Activated B cell treated with CpG ODN at 0.5 μM for 24 hours (primary cell): Measurements from ENCODE around the gene FETUB. TPM values are rescaled to one million over a fixed set of nuclear protein-coding genes. Genes with fewer than 3 reads are reported as not detected.

Experiments
- ATAC-seq: fragments of 200-7000 bp; cut with Tn5 transposase; one replicate; pipeline ENCODE4 v1.10.0; 2021; ENCODE audit warnings: low read depth, mild to moderate bottlenecking, moderate library complexity
- CTCF ChIA-PET: fragments of 350-600 bp; sonication (Branson Sonifier 250); formaldehyde crosslinking; loops from one replicate; lab custom pipeline; 2021; ENCODE audit warnings: antibody characterized with exemption; lab: Charles Lee
- POLR2A ChIA-PET: fragments of 350-600 bp; sonication (Branson Sonifier 250); formaldehyde crosslinking; loops from one replicate; lab custom pipeline; 2021; ENCODE audit warnings: antibody characterized with exemption; lab: Charles Lee
- DNase-seq: peaks from one replicate; pipeline ENCODE4 v3.0.0; 2022
- H3K27ac Mint-ChIP-seq: one replicate; pipeline ENCODE4 v1.8.0; 2020; ENCODE audit warnings: mixed read lengths
- H3K27me3 Mint-ChIP-seq: one replicate; pipeline ENCODE4 v1.8.0; 2021; ENCODE audit warnings: mixed read lengths
- H3K36me3 Mint-ChIP-seq: one replicate; pipeline ENCODE4 v1.8.0; 2021; ENCODE audit warnings: low read depth, mixed read lengths
- H3K4me1 Mint-ChIP-seq: one replicate; pipeline ENCODE4 v1.8.0; 2021; ENCODE audit warnings: mixed read lengths
- H3K4me3 Mint-ChIP-seq: one replicate; pipeline ENCODE4 v1.8.0; 2020; ENCODE audit warnings: mild to moderate bottlenecking, mixed read lengths
- H3K9me3 Mint-ChIP-seq: one replicate; pipeline ENCODE4 v1.8.0; 2020; ENCODE audit warnings: mixed read lengths
- intact Hi-C: fragments of 100-400 bp; cut with micrococcal nuclease; formaldehyde crosslinking; loops from one replicate; pipeline ENCODE4 v1.15.1; 2024
- total RNA-seq: library from RNA; stranded (reverse); gene quantifications from 2 replicates; pipeline ENCODE4 v1.2.3, GENCODE V29; 2022
- TF ChIP-seq, protein P1 (sequence below): fragments of 200-600 bp; IDR thresholded peaks from one replicate; pipeline ENCODE4 v1.8.0; 2022; ENCODE audit warnings: antibody characterized with exemption, mild to moderate bottlenecking

Gene FETUB
- total RNA-seq, 1 donor from 2014 or later: not detected

GRCh38 chr3:186618318-186618938 lies 21.8 kb upstream of the FETUB start:
- Mint-ChIP-seq H3K27ac (no peak overlapping the region), H3K4me1 (peaks cover 16% of the 10 kb centered on the region), H3K36me3 (no peaks in the 10 kb centered on the region), H3K27me3 (peaks cover 36% of the 10 kb centered on the region), H3K9me3 (no peaks in the 10 kb centered on the region), H3K4me3 (no peak overlapping the region)
- DNase-seq: no peak
- ChIA-PET CTCF (interaction anchor here (1.3 to 7.7 kb wide), 3 partner anchors 166 to 638 kb away, joined by 3 to 187 read pairs (median 98); no protein-coding TSS in a partner anchor), POLR2A (interaction anchor here (2.4 kb wide), 1 partner anchor 165 kb away, joined by 18 read pairs; the partner anchor contains the start of gene EIF4A2)
- no peak for ATAC-seq
- TF ChIP-seq, protein P1, sequence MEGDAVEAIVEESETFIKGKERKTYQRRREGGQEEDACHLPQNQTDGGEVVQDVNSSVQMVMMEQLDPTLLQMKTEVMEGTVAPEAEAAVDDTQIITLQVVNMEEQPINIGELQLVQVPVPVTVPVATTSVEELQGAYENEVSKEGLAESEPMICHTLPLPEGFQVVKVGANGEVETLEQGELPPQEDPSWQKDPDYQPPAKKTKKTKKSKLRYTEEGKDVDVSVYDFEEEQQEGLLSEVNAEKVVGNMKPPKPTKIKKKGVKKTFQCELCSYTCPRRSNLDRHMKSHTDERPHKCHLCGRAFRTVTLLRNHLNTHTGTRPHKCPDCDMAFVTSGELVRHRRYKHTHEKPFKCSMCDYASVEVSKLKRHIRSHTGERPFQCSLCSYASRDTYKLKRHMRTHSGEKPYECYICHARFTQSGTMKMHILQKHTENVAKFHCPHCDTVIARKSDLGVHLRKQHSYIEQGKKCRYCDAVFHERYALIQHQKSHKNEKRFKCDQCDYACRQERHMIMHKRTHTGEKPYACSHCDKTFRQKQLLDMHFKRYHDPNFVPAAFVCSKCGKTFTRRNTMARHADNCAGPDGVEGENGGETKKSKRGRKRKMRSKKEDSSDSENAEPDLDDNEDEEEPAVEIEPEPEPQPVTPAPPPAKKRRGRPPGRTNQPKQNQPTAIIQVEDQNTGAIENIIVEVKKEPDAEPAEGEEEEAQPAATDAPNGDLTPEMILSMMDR: no peak
- intact Hi-C loops: loop anchor here (10.0 kb wide), 1 partner anchor 954 kb away; no protein-coding TSS in a partner anchor

DNA sequence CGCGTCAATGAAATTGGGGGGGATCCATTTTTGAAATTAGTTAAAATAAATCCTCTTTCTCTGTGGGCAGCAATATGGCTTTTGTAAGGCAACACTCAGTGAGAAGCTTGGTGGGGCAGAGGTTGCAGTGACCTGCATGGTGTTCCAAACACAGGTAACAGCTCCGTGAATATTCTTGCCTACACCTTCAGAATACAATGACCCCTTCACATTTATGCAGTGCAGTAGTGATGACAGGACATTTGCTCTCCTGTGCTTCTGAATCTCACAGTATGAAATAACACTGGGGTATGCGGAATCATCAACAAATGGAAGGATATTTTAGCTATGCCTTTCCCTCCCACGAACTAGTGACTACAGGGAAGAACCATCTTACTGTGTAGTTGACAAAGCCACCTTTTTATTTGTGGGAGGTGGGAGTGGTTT lies 20.4 kb upstream of the FETUB start:
- TF ChIP-seq, protein P1: no peak
- CTCF ChIA-PET: interaction anchor here (7.7 kb wide), 1 partner anchor 204 kb away, joined by 187 read pairs; no protein-coding TSS in a partner anchor
- ATAC-seq: no peak

GRCh38 chr3:186620213-186621092 lies 19.7 kb upstream of the FETUB start:
- no peak overlapping the region for H3K27ac Mint-ChIP-seq
- no peak for DNase-seq
- peaks cover 9% of the 10 kb centered on the region for H3K4me1 Mint-ChIP-seq
- TF ChIP-seq, protein P1: no peak
- H3K9me3 Mint-ChIP-seq: no peaks in the 10 kb centered on the region
- no peak overlapping the region for H3K4me3 Mint-ChIP-seq
- no peaks in the 10 kb centered on the region for H3K36me3 Mint-ChIP-seq
- ATAC-seq: no peak
- H3K27me3 Mint-ChIP-seq: peaks cover 29% of the 10 kb centered on the region
- intact Hi-C loops: no loop called here
- POLR2A ChIA-PET: no interaction called here
- CTCF ChIA-PET: no interaction called here

More for the DNA sequence above, 20.4 kb upstream of the FETUB start:
- no peaks in the 10 kb centered on the region for H3K9me3 Mint-ChIP-seq
- POLR2A ChIA-PET: no interaction called here
- H3K27ac Mint-ChIP-seq: no peak overlapping the region
- H3K27me3 Mint-ChIP-seq: peaks cover 31% of the 10 kb centered on the region
- intact Hi-C loops: loop anchor here (10.0 kb wide), 1 partner anchor 955 kb away; no protein-coding TSS in a partner anchor
- no peak overlapping the region for H3K4me3 Mint-ChIP-seq
- peaks cover 11% of the 10 kb centered on the region for H3K4me1 Mint-ChIP-seq
- no peaks in the 10 kb centered on the region for H3K36me3 Mint-ChIP-seq
- DNase-seq: no peak

GRCh38 chr3:186621894-186622650 lies 18.1 kb upstream of the FETUB start:
- TF ChIP-seq, protein P1: no peak
- intact Hi-C loops: no loop called here
- H3K27me3 Mint-ChIP-seq: peaks cover 26% of the 10 kb centered on the region
- no peak overlapping the region for H3K27ac Mint-ChIP-seq
- DNase-seq (no peak), ATAC-seq (no peak)
- no peaks in the 10 kb centered on the region for H3K9me3 Mint-ChIP-seq
- peaks cover 5% of the 10 kb centered on the region for H3K4me1 Mint-ChIP-seq
- ChIA-PET POLR2A (no interaction called here), CTCF (interaction anchor here (1.3 kb wide), 1 partner anchor 9 kb away, joined by 4 read pairs; the partner anchor contains the start of gene AHSG)
- H3K36me3 Mint-ChIP-seq: no peaks in the 10 kb centered on the region
- H3K4me3 Mint-ChIP-seq: no peak overlapping the region
